ENCODE data around the gene GPR158.

- TF ChIP-seq ZNF274 (IDR thresholded peaks at IDR 0.05; ENCODE audit: borderline replicate concordance, extremely low read depth, low read length) (no peak), POLR2A (IDR thresholded peaks at IDR 0.05; ENCODE audit: control extremely low read depth in 1 of 2, low read depth in 2 of 2, low read length in 2 of 2) (no peak), POLR2AphosphoS5 (IDR thresholded peaks at IDR 0.05; ENCODE audit: low read depth, low read length) (no peak), TAF1 (IDR thresholded peaks at IDR 0.05; ENCODE audit: low read depth, low read length) (no peak), CTCF (IDR thresholded peaks at IDR 0.05; ENCODE audit: control extremely low read depth in 1 of 3, insufficient read depth in 1 of 3, low read depth in 1 of 3, low read length in 3 of 3) (no peak), EZH2 (IDR thresholded peaks at IDR 0.05; ENCODE audit: low read depth, low read length, severe bottlenecking) (no peak), SP2 (IDR thresholded peaks at IDR 0.05; ENCODE audit: low read length) (no peak)
These were observed 361.2 kb downstream of the GPR158 start for GRCh38 chr10:25536027-25536426.
